Vagina (tissue), 2 donors: ENCODE data around the gene FADS1.

Experiments
- POLR2A ChIP-seq, 2 donors: fragments of 450-650 bp; IDR thresholded peaks; one replicate each; pipeline ENCODE4 v1.6.1; 2017; ENCODE audit warnings: antibody characterized with exemption in 2 of 2, mild to moderate bottlenecking in 2 of 2, moderate library complexity in 2 of 2
- TF ChIP-seq, protein P1 (sequence below), 3 experiments: fragments of 450-650 bp in 2 of 3; fragments of 200-600 bp in 1 of 3; sonication (generic) in 1 of 3; IDR thresholded peaks; one replicate each; pipeline ENCODE4 v1.5.1; 2017 to 2019; ENCODE audit warnings: antibody characterized with exemption in 3 of 3, mild to moderate bottlenecking in 2 of 3, moderate library complexity in 2 of 3

DNA sequence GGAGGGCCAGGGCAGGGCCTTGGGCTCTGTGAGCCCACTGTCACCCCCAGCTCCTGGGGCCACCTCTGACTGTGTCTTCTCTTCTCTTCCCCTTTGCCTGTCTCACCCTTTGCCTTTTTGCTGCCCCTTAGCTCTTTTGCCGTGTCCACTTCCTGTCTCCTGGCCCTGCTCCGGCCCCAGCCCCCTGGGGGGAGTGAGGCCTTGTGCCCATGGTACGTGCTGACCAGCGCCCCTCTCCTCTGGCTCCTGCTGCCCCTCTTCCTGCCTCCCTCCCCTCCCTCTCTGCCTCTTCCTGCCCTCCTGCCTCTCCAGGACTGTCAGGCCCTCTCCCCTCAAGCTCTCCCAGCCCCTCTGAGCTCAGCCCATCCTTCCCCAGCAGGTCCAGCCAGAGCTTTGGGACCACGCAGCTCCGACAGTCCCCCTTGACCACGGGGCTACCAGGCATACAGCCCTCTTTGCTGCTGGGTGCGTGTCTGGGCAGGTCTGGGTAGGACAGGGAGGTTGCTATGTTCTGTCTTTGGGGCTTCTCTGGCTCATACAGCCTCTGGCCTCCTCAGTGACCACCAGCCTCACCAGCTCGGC is 36.1 kb downstream of the FADS1 start:
- TF ChIP-seq, protein P1, sequence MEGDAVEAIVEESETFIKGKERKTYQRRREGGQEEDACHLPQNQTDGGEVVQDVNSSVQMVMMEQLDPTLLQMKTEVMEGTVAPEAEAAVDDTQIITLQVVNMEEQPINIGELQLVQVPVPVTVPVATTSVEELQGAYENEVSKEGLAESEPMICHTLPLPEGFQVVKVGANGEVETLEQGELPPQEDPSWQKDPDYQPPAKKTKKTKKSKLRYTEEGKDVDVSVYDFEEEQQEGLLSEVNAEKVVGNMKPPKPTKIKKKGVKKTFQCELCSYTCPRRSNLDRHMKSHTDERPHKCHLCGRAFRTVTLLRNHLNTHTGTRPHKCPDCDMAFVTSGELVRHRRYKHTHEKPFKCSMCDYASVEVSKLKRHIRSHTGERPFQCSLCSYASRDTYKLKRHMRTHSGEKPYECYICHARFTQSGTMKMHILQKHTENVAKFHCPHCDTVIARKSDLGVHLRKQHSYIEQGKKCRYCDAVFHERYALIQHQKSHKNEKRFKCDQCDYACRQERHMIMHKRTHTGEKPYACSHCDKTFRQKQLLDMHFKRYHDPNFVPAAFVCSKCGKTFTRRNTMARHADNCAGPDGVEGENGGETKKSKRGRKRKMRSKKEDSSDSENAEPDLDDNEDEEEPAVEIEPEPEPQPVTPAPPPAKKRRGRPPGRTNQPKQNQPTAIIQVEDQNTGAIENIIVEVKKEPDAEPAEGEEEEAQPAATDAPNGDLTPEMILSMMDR (IDR thresholded peaks at IDR 0.05): no peak
- no peak for TF ChIP-seq POLR2A (IDR thresholded peaks at IDR 0.05)
